Measurements from ENCODE around the gene ACVR1B. TPM values are rescaled to one million over a fixed set of nuclear protein-coding genes. Genes with fewer than 3 reads are reported as not detected.

ACVR1B gene
- total RNA-seq, 1 donor from 2014 or later: 18.7 TPM

DNA sequence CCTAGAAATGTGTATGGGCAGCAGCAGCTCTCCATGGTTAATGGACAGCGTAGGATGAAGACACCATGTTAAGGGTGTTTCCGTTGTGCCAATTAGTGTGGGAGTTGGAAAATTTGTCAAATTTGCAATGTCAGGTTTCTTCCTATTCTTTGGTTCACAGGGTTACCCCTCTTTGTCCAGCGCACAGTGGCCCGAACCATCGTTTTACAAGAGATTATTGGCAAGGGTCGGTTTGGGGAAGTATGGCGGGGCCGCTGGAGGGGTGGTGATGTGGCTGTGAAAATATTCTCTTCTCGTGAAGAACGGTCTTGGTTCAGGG, 29.3 kb downstream of the ACVR1B start:
- H3K4me3 ChIP-seq: no peak overlapping the region
- H3K27ac ChIP-seq: no peak overlapping the region
- TF ChIP-seq, protein P1, sequence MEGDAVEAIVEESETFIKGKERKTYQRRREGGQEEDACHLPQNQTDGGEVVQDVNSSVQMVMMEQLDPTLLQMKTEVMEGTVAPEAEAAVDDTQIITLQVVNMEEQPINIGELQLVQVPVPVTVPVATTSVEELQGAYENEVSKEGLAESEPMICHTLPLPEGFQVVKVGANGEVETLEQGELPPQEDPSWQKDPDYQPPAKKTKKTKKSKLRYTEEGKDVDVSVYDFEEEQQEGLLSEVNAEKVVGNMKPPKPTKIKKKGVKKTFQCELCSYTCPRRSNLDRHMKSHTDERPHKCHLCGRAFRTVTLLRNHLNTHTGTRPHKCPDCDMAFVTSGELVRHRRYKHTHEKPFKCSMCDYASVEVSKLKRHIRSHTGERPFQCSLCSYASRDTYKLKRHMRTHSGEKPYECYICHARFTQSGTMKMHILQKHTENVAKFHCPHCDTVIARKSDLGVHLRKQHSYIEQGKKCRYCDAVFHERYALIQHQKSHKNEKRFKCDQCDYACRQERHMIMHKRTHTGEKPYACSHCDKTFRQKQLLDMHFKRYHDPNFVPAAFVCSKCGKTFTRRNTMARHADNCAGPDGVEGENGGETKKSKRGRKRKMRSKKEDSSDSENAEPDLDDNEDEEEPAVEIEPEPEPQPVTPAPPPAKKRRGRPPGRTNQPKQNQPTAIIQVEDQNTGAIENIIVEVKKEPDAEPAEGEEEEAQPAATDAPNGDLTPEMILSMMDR (IDR thresholded peaks at IDR 0.05): no peak
- no peaks in the 10 kb centered on the region for H3K9me3 ChIP-seq
- intact Hi-C loops (cut with DNase I): loop anchor here (1.0 to 2.0 kb wide), 2 partner anchors 56 to 88 kb away; no protein-coding TSS in a partner anchor
- H3K36me3 ChIP-seq: peaks cover 55 to 76% of the 10 kb centered on the region in 2 donors
- no peaks in the 10 kb centered on the region for H3K27me3 ChIP-seq
- no peak for DNase-seq (ENCODE audit: low spot score in 2 of 2)
- peaks cover 0 to 6% of the 10 kb centered on the region in 2 donors for H3K4me1 ChIP-seq

DNA sequence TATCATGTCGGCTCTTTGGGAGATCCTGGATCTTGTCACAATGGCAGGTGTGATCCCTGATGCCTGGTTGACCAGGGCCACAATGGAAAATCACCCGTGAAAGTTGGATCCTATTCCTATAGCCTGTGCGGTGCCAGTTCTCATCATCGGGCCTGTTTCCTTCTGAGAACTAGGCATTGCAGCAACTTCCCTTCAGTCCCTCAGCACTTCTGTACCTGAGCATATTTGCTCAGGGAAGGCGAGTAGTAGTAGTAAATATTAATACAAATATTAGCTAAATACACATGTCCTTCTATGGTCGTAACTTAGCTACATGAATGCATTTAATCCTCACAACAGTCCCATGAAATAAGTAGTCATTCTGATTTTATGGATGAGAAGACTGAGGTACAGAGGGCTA, 33.2 kb downstream of the ACVR1B start:
- intact Hi-C loops (cut with DNase I): no loop called here
- H3K27ac ChIP-seq: no peak overlapping the region
- TF ChIP-seq, protein P1 (IDR thresholded peaks at IDR 0.05): no peak
- H3K27me3 ChIP-seq: no peaks in the 10 kb centered on the region
- peaks cover 0 to 3% of the 10 kb centered on the region in 2 donors for H3K4me1 ChIP-seq
- H3K36me3 ChIP-seq: peaks cover 56 to 76% of the 10 kb centered on the region in 2 donors
- H3K9me3 ChIP-seq: no peaks in the 10 kb centered on the region
- H3K4me3 ChIP-seq: no peak overlapping the region
- no peak for DNase-seq (ENCODE audit: low spot score in 2 of 2)

DNA sequence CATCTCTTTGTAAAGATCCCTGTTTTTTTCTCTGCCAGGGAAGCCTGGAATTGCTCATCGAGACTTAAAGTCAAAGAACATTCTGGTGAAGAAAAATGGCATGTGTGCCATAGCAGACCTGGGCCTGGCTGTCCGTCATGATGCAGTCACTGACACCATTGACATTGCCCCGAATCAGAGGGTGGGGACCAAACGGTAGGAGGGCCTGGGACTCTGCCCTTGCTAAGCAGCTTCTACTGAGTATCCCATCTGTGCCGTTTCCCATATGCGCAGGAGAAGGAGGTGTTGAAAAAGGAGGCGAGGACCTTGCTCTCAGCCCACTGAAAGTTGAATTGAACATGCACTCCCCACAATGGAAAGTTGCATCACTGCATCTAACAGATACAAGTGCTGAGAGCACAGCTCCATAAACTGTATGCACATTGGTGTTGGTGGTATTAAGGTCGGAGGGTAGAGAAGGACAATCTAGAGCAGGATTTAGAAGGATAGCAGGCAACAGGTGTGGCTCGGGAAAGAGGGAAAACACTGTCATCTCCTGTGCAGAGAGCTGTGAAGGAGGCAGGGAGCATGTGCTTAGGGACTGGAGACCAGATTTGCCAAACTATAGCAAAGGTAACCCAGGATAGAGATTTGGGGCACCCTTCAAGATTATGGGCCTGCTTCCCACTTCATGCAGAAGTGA, 33.8 kb downstream of the ACVR1B start:
- Histone ChIP-seq H3K4me3 (no peak overlapping the region), H3K4me1 (no peaks in the 10 kb centered on the region), H3K36me3 (peaks cover 56 to 80% of the 10 kb centered on the region in 2 donors), H3K27ac (no peak overlapping the region), H3K9me3 (no peaks in the 10 kb centered on the region), H3K27me3 (no peaks in the 10 kb centered on the region)
- intact Hi-C loops (cut with DNase I): no loop called here
- TF ChIP-seq, protein P1 (IDR thresholded peaks at IDR 0.05): no peak
- no peak for DNase-seq (ENCODE audit: low spot score in 2 of 2)

- peaks cover 52 to 73% of the 10 kb centered on the region in 2 donors for H3K36me3 ChIP-seq
- DNase-seq (ENCODE audit: low spot score in 2 of 2): no peak
- intact Hi-C loops (cut with DNase I): no loop called here
- TF ChIP-seq, protein P1 (IDR thresholded peaks at IDR 0.05): no peak
- no peak overlapping the region for H3K4me3 ChIP-seq
- H3K9me3 ChIP-seq: no peaks in the 10 kb centered on the region
- H3K27ac ChIP-seq: no peak overlapping the region
- no peaks in the 10 kb centered on the region for H3K27me3 ChIP-seq
- no peaks in the 10 kb centered on the region for H3K4me1 ChIP-seq
These were observed 35.3 kb downstream of the ACVR1B start for GRCh38 chr12:51986834-51987233.

- Histone ChIP-seq H3K4me1 (no peaks in the 10 kb centered on the region), H3K4me3 (no peak overlapping the region), H3K27me3 (no peaks in the 10 kb centered on the region), H3K9me3 (no peaks in the 10 kb centered on the region), H3K36me3 (peaks cover 30 to 60% of the 10 kb centered on the region in 2 donors), H3K27ac (no peak overlapping the region)
- TF ChIP-seq, protein P1 (IDR thresholded peaks at IDR 0.05): no peak
- intact Hi-C loops (cut with DNase I): no loop called here
- no peak for DNase-seq (ENCODE audit: low spot score in 2 of 2)
These were observed 40.7 kb downstream of the ACVR1B start for GRCh38 chr12:51992246-51992645.

GRCh38 chr12:51994539-51994820, 43.0 kb downstream of the ACVR1B start:
- intact Hi-C loops (cut with DNase I): no loop called here
- DNase-seq (ENCODE audit: low spot score in 2 of 2): no peak
- TF ChIP-seq, protein P1 (IDR thresholded peaks at IDR 0.05): no peak
- no peaks in the 10 kb centered on the region for H3K9me3 ChIP-seq
- no peak overlapping the region for H3K27ac ChIP-seq
- H3K36me3 ChIP-seq: peaks cover 26 to 55% of the 10 kb centered on the region in 2 donors
- H3K4me3 ChIP-seq: no peak overlapping the region
- no peaks in the 10 kb centered on the region for H3K27me3 ChIP-seq
- H3K4me1 ChIP-seq: no peaks in the 10 kb centered on the region

All from ascending aorta (tissue), 2 donors.